CD4-positive, alpha-beta T cell (primary cell): ENCODE data around the gene SLX1A. TPM values are rescaled to one million over a fixed set of nuclear protein-coding genes. Genes with fewer than 3 reads are reported as not detected.
A peak's percentile ranks its signal among the peaks of the same experiment; 100 is the strongest.
"Not testable (repeated sequence)": the region's sequence is repeated elsewhere in the genome, so short reads cannot be mapped to it uniquely, and the experiment has no call there.

Experiments used
- ATAC-seq: fragments of 200-7000 bp; cut with Tn5 transposase; one replicate; pipeline ENCODE4 v1.10.0; 2022; ENCODE audit warnings: mild to moderate bottlenecking; ENCODE audit not compliant: poor library complexity
- CTCF ChIA-PET: fragments of 350-600 bp; sonication (Branson Sonifier 250); formaldehyde crosslinking; loops from one replicate; lab custom pipeline; 2021; ENCODE audit warnings: antibody characterized with exemption, inconsistent platforms; lab: Charles Lee
- POLR2A ChIA-PET: fragments of 350-600 bp; sonication (Branson Sonifier 250); formaldehyde crosslinking; loops from one replicate; lab custom pipeline; 2021; ENCODE audit warnings: antibody characterized with exemption, inconsistent platforms; lab: Charles Lee
- DNase-seq, 14 experiments: peaks; one replicate each; pipeline ENCODE4 v3.0.0-alpha.2; 2013 to 2020; ENCODE audit warnings: mixed read lengths in 2 of 14
- H3K27ac ChIP-seq, 2 donors: one replicate each; pipeline versions ENCODE4 v1.5.1 to v1.7.0; 2013; ENCODE audit warnings: low read length in 2 of 2, low read depth in 1 of 2, mild to moderate bottlenecking in 1 of 2
- H3K27me3 ChIP-seq, 2 experiments: 1 replicate in 1 of 2; 2 replicates in 1 of 2; pipeline versions ENCODE4 v1.6.1 to v1.7.0; 2013; ENCODE audit warnings: low read length in 2 of 2, control low read depth in 1 of 2, mild to moderate bottlenecking in 1 of 2, moderate library complexity in 1 of 2; ENCODE audit not compliant: insufficient read depth in 2 of 2, control insufficient read depth in 1 of 2
- H3K36me3 ChIP-seq: one replicate; pipeline ENCODE4 v1.6.1; 2013; ENCODE audit warnings: low read length, control low read depth; ENCODE audit not compliant: insufficient read depth
- H3K4me1 ChIP-seq: one replicate; pipeline ENCODE4 v1.6.1; 2013; ENCODE audit warnings: low read length, control low read depth; ENCODE audit not compliant: insufficient read depth
- H3K4me3 ChIP-seq: one replicate; pipeline ENCODE4 v1.5.1; 2013; ENCODE audit warnings: mild to moderate bottlenecking, low read length, moderate library complexity
- H3K9me3 ChIP-seq, 2 experiments: 1 replicate in 1 of 2; 2 replicates in 1 of 2; pipeline versions ENCODE4 v1.6.1 to v1.7.0; 2013; ENCODE audit warnings: low read length in 2 of 2, mild to moderate bottlenecking in 2 of 2, control low read depth in 1 of 2, moderate library complexity in 1 of 2; ENCODE audit not compliant: control insufficient read depth in 1 of 2, insufficient read depth in 1 of 2
- H3K27ac Mint-ChIP-seq: one replicate; pipeline ENCODE4 v1.8.0; 2020; ENCODE audit warnings: mixed read lengths
- H3K27me3 Mint-ChIP-seq: one replicate; pipeline ENCODE4 v1.8.0; 2021; ENCODE audit warnings: mixed read lengths
- H3K36me3 Mint-ChIP-seq: one replicate; pipeline ENCODE4 v1.8.0; 2021; ENCODE audit warnings: low read depth, mixed read lengths
- H3K4me1 Mint-ChIP-seq: one replicate; pipeline ENCODE4 v1.8.0; 2021; ENCODE audit warnings: low read depth, mixed read lengths
- H3K4me3 Mint-ChIP-seq: one replicate; pipeline ENCODE4 v1.8.0; 2020; ENCODE audit warnings: mild to moderate bottlenecking, mixed read lengths
- H3K9me3 Mint-ChIP-seq: one replicate; pipeline ENCODE4 v1.8.0; 2020; ENCODE audit warnings: mixed read lengths
- intact Hi-C, 2 experiments: fragments of 100-400 bp; cut with DNase I in 1 of 2; cut with micrococcal nuclease in 1 of 2; formaldehyde crosslinking; loops; one replicate each; pipeline versions ENCODE4 v1.15.1 to v1.9.0; 2023 to 2025; cut with DNase I, micrococcal nuclease
- total RNA-seq, 174 experiments: library from RNA in 2 of 174; stranded (reverse) in 2 of 174; gene quantifications; one replicate each; pipeline ENCODE4 v1.2.3 and lab custom pipeline; 2021 to 2026
- TF ChIP-seq, protein P1 (sequence below): fragments of 200-600 bp; IDR thresholded peaks from one replicate; pipeline ENCODE4 v1.8.0; 2022; ENCODE audit warnings: antibody characterized with exemption, mild to moderate bottlenecking

The SLX1A gene
- total RNA-seq, 2 experiments from 2014 or later: 18.4 to 28.0 TPM

DNA sequence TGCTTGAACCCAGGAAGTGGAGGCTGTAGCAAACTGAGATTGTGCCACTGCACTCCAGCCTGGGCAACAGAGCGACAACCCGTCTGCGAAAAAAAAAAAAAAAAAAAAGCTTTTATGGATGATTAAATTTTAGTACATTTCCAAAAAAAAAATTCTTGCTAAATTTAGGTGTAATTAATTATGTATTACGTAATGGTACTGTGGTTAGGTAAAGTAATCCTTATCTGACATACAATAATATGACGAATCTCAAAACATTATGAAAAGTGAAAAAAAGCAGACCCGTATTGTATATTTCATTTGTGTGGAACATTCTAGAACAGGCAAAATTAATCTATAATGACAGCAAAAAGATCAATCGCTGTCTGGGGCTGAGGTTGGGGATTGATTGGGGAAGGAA, 20.6 kb upstream of the SLX1A start:
- ChIA-PET POLR2A (interaction anchor here (0.6 kb wide), 1 partner anchor 10 kb away, joined by 3 read pairs; no protein-coding TSS in a partner anchor), CTCF (interaction anchor here (0.7 kb wide), 1 partner anchor 130 kb away, joined by 3 read pairs; no protein-coding TSS in a partner anchor)
- Mint-ChIP-seq H3K9me3 (no peaks in the 10 kb centered on the region), H3K27ac (no peak overlapping the region), H3K4me1 (no peaks in the 10 kb centered on the region), H3K36me3 (no peaks in the 10 kb centered on the region), H3K4me3 (no peak overlapping the region), H3K27me3 (no peaks in the 10 kb centered on the region)
- Histone ChIP-seq H3K4me3 (no peak overlapping the region), H3K36me3 (no peaks in the 10 kb centered on the region), H3K27ac (no peak overlapping the region), H3K9me3 (no peaks in the 10 kb centered on the region), H3K4me1 (no peaks in the 10 kb centered on the region), H3K27me3 (no peaks in the 10 kb centered on the region)
- TF ChIP-seq, protein P1, sequence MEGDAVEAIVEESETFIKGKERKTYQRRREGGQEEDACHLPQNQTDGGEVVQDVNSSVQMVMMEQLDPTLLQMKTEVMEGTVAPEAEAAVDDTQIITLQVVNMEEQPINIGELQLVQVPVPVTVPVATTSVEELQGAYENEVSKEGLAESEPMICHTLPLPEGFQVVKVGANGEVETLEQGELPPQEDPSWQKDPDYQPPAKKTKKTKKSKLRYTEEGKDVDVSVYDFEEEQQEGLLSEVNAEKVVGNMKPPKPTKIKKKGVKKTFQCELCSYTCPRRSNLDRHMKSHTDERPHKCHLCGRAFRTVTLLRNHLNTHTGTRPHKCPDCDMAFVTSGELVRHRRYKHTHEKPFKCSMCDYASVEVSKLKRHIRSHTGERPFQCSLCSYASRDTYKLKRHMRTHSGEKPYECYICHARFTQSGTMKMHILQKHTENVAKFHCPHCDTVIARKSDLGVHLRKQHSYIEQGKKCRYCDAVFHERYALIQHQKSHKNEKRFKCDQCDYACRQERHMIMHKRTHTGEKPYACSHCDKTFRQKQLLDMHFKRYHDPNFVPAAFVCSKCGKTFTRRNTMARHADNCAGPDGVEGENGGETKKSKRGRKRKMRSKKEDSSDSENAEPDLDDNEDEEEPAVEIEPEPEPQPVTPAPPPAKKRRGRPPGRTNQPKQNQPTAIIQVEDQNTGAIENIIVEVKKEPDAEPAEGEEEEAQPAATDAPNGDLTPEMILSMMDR: no peak
- intact Hi-C loops: no loop called here
- no peak for DNase-seq
- no peak for ATAC-seq

DNA sequence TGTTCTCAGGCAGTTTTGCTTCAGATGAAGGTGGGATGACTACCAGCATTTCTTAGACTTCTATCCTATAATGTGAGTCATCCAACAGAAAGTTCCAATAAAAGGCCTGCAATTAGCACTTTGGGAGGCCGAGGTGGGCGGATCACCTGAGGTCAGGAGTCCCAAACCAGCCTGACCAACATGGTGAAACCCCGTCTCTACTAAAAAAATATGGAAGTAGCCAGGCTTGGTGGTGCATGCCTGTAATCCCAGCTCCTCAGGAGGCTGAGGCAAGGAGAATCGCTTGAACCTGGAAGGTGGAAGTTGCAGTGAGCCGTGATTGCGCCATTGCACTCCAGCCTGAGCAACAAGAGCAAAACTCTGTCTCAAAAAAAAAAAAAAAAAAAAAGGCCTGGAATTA, 16.8 kb upstream of the SLX1A start:
- H3K4me3 ChIP-seq, H3K27me3 ChIP-seq, DNase-seq, H3K36me3 ChIP-seq, H3K9me3 Mint-ChIP-seq, H3K4me1 Mint-ChIP-seq, intact Hi-C loops, H3K9me3 ChIP-seq, H3K27ac Mint-ChIP-seq, H3K4me1 ChIP-seq, ATAC-seq, H3K27me3 Mint-ChIP-seq, H3K27ac ChIP-seq, CTCF ChIA-PET, H3K36me3 Mint-ChIP-seq, H3K4me3 Mint-ChIP-seq: not testable (repeated sequence)
- POLR2A ChIA-PET: interaction anchor here (0.6 to 0.9 kb wide), 3 partner anchors 55 to 626 kb away, joined by 3 read pairs; no protein-coding TSS in a partner anchor

DNA sequence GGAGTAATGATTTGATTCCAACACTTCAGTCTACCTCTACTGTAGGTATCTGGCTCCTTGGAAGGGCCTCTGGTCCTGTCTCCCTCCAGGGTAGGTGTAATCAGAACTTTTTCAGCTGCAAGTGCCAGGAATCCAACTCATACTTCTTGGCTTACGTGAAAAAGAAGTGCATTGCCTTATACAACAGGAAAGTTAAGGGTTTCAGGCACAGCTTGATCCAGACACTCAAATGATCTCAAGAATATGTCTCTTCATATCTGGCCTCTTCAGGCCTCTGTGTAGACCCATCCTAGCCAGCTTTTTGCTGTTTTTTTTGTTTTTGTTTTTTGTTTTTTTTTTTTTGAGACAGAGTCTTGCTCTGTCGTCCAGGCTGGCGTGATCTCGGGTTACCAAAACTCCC, 14.5 kb upstream of the SLX1A start:
- Mint-ChIP-seq H3K36me3 (peaks cover 5% of the 10 kb centered on the region), H3K27me3 (no peaks in the 10 kb centered on the region), H3K9me3 (no peaks in the 10 kb centered on the region), H3K4me1 (peaks cover 18% of the 10 kb centered on the region), H3K4me3 (no peak overlapping the region), H3K27ac (no peak overlapping the region)
- H3K36me3 ChIP-seq: peaks cover under 1% of the 10 kb centered on the region
- H3K4me3 ChIP-seq: no peak overlapping the region
- no peak for ATAC-seq
- intact Hi-C loops: no loop called here
- H3K27me3 ChIP-seq: no peaks in the 10 kb centered on the region
- H3K27ac ChIP-seq: no peak overlapping the region
- peaks cover 11% of the 10 kb centered on the region for H3K4me1 ChIP-seq
- no peak for DNase-seq
- POLR2A ChIA-PET: interaction anchor here (1.3 kb wide), 1 partner anchor 37 kb away, joined by 3 read pairs; no protein-coding TSS in a partner anchor
- CTCF ChIA-PET: interaction anchor here (0.6 to 1.2 kb wide), 3 partner anchors 22 to 88 kb away, joined by 3 read pairs; partner anchors contain the start of gene TBX6
- no peaks in the 10 kb centered on the region for H3K9me3 ChIP-seq
- TF ChIP-seq, protein P1: no peak

DNA sequence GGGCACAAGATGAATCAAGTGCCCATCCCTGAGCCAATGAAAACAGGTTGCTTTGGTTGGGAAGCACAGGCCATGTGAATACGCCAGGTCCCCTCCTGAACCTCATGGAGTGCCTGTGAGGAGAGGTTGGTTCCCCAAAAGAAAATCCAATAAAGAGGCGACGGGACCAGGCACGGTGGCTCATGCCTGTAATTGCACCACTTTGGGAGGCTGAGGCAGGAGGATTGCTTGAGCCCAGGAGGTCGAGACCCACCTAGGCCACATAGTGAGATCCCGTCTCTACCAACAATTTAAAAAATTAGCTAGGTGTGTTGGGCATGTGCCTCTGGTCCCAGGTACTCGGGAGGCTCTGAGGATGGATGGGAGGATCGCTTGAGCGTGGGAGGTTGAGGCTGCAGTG, 13.7 kb upstream of the SLX1A start:
- H3K4me3 ChIP-seq: no peak overlapping the region
- TF ChIP-seq, protein P1: no peak
- Mint-ChIP-seq H3K27ac (no peak overlapping the region), H3K4me1 (peaks cover 22% of the 10 kb centered on the region), H3K4me3 (peak overlapping the region; percentile 42), H3K9me3 (no peaks in the 10 kb centered on the region), H3K27me3 (no peaks in the 10 kb centered on the region), H3K36me3 (peaks cover 12% of the 10 kb centered on the region)
- ATAC-seq (no peak), DNase-seq (peak in 1 of 14 experiments; percentile 5)
- H3K9me3 ChIP-seq: no peaks in the 10 kb centered on the region
- no peaks in the 10 kb centered on the region for H3K27me3 ChIP-seq
- intact Hi-C loops: no loop called here
- ChIA-PET CTCF (interaction anchor here (0.6 to 0.7 kb wide), 2 partner anchors 33 to 37 kb away, joined by 3 read pairs; no protein-coding TSS in a partner anchor), POLR2A (interaction anchor here (0.9 kb wide), 1 partner anchor 87 kb away, joined by 3 read pairs; no protein-coding TSS in a partner anchor)
- H3K36me3 ChIP-seq: peaks cover 8% of the 10 kb centered on the region
- peaks cover 16% of the 10 kb centered on the region for H3K4me1 ChIP-seq
- H3K27ac ChIP-seq: no peak overlapping the region
